Measurements from ENCODE around the gene ITGAD. TPM values are rescaled to one million over a fixed set of nuclear protein-coding genes. Genes with fewer than 3 reads are reported as not detected.
"Not testable (repeated sequence)": the region's sequence is repeated elsewhere in the genome, so short reads cannot be mapped to it uniquely, and the experiment has no call there.

The ITGAD gene
- total RNA-seq, 1 donor from 2014 or later, result not detected

- TF ChIP-seq, protein P1, sequence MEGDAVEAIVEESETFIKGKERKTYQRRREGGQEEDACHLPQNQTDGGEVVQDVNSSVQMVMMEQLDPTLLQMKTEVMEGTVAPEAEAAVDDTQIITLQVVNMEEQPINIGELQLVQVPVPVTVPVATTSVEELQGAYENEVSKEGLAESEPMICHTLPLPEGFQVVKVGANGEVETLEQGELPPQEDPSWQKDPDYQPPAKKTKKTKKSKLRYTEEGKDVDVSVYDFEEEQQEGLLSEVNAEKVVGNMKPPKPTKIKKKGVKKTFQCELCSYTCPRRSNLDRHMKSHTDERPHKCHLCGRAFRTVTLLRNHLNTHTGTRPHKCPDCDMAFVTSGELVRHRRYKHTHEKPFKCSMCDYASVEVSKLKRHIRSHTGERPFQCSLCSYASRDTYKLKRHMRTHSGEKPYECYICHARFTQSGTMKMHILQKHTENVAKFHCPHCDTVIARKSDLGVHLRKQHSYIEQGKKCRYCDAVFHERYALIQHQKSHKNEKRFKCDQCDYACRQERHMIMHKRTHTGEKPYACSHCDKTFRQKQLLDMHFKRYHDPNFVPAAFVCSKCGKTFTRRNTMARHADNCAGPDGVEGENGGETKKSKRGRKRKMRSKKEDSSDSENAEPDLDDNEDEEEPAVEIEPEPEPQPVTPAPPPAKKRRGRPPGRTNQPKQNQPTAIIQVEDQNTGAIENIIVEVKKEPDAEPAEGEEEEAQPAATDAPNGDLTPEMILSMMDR (conservative IDR thresholded peaks at IDR 0.05; ENCODE audit: low read depth, low read length), result no peak
- H3K4me3 ChIP-seq (ENCODE audit: low read depth, low read length), result no peak overlapping the region
- no peak for DNase-seq (ENCODE audit: low read depth)
These were observed 45.3 kb downstream of the ITGAD start for GRCh38 chr16:31438414-31438813.

DNA sequence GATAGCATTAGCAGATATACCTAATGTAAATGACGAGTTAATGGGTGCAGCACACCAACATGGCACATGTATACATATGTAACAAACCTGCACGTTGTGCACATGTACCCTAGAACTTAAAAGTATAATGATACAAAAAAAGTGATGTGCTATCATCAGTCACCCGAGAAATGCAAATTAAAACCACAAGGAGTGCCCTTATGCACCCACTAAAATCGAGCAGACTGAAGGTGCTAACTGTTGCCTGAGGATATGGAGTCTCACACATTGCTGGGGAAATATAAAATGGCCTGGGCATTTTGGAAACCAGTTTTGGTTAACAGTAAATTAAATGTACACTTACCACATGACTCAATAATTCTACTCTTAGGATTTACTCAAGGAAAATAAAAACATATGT, 45.9 kb downstream of the ITGAD start:
- H3K4me3 ChIP-seq (ENCODE audit: low read depth, low read length); DNase-seq (ENCODE audit: low read depth): not testable (repeated sequence)

- TF ChIP-seq, protein P1 (conservative IDR thresholded peaks at IDR 0.05; ENCODE audit: low read depth, low read length), result no peak
- H3K4me3 ChIP-seq (ENCODE audit: low read depth, low read length), result no peak overlapping the region
- no peak for DNase-seq (ENCODE audit: low read depth)
These were observed 46.4 kb downstream of the ITGAD start for GRCh38 chr16:31439519-31439918.

DNA sequence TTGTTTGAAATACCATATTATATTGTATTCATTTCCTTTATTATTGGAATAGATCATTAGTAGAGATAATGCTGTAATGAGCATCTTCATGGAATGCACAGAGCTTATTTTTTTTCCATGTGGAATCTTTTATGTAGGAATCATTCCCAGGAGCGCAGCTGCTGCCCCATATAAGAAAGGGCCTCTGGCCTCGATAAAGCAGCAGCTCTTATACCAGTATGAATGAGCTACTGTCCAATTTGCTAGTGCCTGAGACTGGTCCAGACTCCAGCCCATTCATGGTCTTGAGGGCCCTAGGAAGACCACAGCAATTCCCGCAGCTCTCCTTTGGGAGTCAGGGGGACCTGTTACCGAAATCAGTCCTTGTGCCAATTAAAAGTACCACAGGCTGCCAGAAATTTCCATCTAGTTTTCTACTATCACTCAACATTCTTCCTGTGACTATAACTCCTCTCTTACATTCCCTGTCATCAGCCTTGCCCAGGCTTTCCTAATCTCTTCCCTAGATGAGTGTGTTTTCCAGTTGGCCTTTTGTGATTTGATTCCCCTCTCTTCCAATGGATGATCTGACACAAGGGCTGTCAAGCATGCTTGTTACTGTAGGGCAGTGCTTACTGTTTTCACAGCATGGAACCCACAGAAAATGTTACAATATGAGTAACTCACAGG, 47.5 kb downstream of the ITGAD start:
- TF ChIP-seq, protein P1 (conservative IDR thresholded peaks at IDR 0.05; ENCODE audit: low read depth, low read length), result no peak
- H3K4me3 ChIP-seq (ENCODE audit: low read depth, low read length), result no peak overlapping the region
- no peak for DNase-seq (ENCODE audit: low read depth)

- H3K4me3 ChIP-seq (ENCODE audit: low read depth, low read length), result peak overlapping the region; percentile 80
- TF ChIP-seq, protein P1 (conservative IDR thresholded peaks at IDR 0.05; ENCODE audit: low read depth, low read length), result no peak
- DNase-seq (ENCODE audit: low read depth), result no peak
These were observed 48.8 kb downstream of the ITGAD start for GRCh38 chr16:31441956-31442355.

- H3K4me3 ChIP-seq (ENCODE audit: low read depth, low read length); DNase-seq (ENCODE audit: low read depth): not testable (repeated sequence)
These were observed 52.8 kb downstream of the ITGAD start for GRCh38 chr16:31445931-31446330.

GRCh38 chr16:31451201-31451600, 58.1 kb downstream of the ITGAD start:
- TF ChIP-seq, protein P1 (conservative IDR thresholded peaks at IDR 0.05; ENCODE audit: low read depth, low read length), result no peak
- no peak overlapping the region for H3K4me3 ChIP-seq (ENCODE audit: low read depth, low read length)
- DNase-seq (ENCODE audit: low read depth), result no peak

- DNase-seq (ENCODE audit: low read depth), result no peak
- no peak overlapping the region for H3K4me3 ChIP-seq (ENCODE audit: low read depth, low read length)
- TF ChIP-seq, protein P1 (conservative IDR thresholded peaks at IDR 0.05; ENCODE audit: low read depth, low read length), result peak; percentile 68
These were observed 58.7 kb downstream of the ITGAD start for GRCh38 chr16:31451681-31452351.

Data from epithelial cell of proximal tubule (primary cell).